Glomerular visceral epithelial cell (primary cell): ENCODE results near the gene SLIT3.

Experiments used
- DNase-seq: peaks from one replicate; pipeline ENCODE4 v3.0.0-alpha.2; 2016; ENCODE audit errors: extremely low spot score

Gene SLIT3

DNA sequence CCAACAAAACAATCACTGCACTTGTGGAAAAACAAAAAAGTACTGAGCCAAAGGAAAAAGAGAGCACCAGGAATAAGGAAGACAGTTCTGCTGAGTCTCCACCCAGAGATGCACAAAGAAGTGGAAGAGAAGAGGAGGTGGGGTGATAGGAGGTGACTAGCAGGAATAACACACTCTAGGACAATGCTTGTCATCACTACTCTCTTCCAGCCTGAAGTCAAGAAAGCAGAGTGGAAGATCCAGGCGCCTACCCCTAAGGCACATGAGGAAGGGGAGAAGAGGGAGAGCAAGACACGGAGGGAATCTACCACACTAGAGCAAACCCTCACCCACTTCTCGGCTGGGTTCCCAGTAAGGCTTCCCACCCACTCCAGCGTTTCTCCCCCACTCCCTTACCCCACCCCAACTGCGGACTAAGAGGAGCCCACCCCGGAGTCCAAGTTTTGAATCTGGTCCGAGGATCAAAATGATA is 1.7 kb downstream of the SLIT3 start:
- DNase-seq = no peak

DNA sequence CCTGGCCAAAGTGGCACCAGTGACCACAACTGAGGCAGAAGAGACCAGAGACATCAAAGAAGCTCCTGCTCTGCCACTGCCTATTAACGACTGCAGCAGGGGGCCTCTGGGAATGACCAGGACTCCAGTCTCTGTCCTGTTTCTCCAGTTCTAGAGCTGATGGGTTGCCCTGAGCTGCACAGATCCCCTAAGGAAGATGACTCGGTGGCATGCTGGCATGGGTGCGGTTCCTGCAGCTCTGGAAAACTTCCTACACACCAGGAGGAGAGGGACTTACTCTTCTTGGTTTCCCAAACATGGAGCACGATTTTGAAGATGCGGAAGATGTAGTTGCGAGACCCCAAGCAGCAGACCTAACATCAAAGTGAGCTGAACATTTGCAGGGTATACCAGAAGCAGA is 2.7 kb downstream of the SLIT3 start:
- no peak for DNase-seq

DNA sequence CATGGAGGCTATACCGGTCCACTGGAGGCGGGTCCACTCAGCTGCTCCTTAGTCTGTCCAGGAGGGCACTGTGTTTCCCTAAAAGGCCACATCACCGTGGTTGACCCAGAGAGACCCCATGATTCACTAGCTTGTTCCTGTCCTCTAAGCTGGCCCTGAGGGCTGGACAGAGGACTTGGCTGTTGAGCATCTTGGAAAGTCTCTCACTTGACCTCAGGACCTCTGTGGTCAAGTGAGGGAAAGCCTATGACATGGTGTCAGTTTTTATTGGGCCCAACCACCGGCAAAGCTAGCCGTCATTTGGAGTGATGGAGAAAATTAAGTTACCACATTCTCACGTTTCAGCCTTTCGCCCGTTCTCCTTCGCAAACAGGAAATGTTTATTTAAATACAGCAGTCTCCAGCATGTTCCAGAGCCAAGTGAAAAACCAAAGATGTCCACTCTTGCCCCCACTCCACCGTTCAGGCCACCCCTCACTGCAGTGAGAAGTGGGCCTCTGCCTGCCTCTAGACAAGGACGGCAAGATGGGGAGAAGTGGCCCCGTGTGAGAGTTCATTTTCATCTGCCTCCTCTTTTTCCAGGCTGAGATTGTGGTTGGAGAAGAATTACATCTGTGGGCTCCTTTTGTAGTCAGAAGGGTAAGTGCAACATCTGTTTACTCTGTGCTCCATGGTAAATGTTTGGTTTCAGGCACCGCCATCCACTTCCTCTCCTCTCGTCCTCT is 4.4 kb downstream of the SLIT3 start:
- DNase-seq = no peak

DNA sequence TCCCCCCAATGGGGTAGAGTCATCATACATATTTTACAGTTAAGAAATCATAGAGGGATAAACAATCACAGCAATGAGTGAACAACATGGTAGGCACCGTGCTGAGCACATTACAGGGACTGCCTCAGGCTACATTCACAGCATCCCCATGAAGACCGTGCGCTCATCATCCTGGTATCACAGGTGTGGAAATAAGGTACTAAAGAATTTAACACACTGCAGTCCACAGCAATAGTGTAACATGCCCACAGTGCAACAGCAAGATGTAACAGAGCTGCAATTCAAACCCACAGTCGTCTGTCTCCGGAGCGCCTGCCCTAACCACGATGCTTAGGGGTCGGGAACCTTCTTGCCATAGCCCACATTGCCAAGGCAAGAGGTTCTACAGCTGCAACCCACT is 5.6 kb downstream of the SLIT3 start:
- no peak for DNase-seq

DNA sequence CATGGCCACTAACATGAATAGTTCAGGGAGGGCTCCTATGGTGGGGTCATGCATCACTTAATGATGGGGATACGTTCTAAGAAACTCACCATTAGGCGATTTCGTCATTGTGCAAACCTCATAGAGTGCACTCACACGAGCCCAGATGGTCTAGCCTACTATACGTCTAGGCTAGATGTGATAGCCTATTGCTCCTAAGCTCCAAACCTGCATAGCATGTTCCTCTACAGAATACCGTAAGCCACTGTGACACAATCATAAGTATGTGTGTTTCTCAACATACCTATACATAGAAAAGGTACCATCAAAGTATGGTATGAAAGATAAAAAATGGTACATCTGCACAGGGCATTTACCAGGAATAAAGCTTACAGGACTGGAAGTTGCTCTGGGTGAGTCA is 6.3 kb downstream of the SLIT3 start:
- no peak for DNase-seq

DNA sequence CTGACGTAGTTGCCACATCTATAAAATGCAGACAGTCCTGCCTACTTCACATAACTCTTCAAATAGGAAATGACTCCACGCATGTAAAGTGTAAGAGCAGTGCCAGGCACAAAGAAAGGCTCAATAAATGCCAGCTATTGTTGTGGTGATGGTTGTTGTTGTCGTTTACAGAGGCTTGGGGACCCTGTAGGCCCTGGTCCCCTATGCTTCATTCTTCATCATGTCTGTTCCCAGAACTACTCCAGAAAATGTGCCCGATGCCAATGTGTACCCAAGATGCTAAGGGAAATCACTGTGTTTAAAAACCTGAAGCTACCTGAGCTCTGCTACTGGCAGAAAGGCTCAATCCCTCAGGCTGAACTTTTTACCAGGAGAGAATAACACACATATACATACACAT is 9.1 kb downstream of the SLIT3 start:
- no peak for DNase-seq

DNA sequence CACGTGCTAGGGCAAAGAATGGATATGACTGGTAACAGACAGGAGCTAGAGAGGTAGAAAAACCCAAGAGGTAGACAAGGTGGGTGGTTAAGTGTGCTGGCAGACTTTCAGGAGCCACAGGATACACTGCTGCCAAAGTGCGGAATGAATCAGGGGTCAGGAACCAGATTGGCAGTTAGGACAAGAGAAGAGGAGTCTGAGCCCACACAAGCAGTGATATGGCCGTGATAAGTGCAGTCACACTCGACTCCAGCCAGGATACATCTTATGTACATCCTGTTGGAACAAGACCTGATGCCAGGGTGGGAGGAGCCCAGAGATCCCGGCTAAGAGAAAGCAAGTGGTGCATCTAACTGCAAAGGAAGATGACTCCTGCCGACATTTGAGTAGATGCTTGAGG is 10.0 kb downstream of the SLIT3 start:
- DNase-seq = no peak

DNA sequence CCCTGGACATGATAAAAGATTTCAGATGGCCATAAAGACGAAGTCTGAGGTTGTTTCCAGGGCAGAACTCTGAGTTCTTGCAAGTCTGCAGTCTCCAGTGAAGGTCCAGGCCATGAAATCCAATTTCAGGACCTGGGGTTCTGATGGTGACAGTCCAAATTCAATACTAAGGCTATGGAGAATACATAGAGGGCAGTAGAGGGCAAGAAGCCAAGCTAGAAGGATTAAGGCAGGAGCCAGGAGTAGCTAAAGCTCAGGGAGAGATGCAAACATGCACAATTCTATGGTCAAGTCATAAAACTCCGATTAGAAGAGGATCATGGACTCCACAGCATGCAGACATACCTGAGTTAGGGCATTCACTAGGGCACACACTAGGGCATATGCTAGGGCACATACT is 11.4 kb downstream of the SLIT3 start:
- no peak for DNase-seq

DNA sequence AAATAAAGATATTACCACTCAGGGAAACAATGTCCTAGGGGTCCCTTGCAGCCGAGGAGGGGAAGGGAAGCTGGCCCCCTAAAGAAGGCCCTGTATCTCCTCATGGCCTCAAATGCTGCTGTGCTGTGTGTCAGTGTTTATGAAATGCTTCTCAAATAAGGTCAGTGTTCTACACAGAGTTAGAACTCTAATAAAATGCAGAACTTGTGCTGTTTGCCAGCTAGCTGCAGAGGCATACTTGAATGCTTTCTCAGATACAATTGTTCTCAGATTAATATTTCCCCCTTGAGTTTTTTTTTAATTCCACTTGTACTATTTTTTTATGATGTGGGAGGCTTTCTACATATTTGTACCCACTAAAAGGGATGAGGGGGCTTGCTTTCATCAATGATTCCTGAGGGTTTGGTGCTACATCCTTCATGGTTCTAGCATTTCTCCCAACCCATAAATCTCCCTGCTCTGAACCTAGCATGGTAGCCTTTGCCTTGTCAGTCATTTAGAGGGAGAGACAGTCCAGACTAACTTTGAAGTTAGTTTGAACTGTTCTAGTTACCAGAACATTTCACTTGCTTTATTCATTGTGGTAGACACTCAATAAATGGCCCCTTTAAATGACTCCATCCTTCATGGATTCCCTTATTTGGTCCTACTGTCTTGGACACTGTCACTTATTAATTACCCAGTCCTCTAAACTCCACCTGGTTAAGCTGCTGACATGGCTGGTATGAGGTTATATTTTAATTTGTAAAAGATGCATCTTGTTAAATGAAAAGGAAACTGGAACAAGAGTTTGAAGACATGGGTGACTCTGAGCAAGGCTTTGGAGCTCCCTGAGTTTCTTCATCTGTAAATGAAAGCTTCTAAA is 12.6 kb downstream of the SLIT3 start:
- no peak for DNase-seq

DNA sequence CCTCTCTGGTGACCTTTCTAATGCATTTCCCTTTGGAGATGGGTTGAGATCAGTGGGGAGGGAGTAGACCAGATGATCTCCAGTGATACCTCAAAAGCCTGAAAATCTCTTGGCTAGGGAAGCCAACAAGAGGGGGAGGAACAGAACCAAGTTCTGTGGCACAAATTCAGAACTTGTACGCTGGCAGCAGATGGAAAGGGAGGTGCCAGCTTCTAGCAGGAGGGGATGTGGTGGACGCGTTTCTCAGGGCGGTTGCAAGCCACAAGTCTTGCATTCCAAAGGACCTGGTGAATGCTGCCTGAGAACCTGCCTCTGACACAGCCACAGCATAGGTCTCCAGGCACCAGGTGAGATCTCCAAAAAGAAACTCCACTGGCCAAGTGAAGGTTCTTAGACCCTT is 13.4 kb downstream of the SLIT3 start:
- DNase-seq = no peak

DNA sequence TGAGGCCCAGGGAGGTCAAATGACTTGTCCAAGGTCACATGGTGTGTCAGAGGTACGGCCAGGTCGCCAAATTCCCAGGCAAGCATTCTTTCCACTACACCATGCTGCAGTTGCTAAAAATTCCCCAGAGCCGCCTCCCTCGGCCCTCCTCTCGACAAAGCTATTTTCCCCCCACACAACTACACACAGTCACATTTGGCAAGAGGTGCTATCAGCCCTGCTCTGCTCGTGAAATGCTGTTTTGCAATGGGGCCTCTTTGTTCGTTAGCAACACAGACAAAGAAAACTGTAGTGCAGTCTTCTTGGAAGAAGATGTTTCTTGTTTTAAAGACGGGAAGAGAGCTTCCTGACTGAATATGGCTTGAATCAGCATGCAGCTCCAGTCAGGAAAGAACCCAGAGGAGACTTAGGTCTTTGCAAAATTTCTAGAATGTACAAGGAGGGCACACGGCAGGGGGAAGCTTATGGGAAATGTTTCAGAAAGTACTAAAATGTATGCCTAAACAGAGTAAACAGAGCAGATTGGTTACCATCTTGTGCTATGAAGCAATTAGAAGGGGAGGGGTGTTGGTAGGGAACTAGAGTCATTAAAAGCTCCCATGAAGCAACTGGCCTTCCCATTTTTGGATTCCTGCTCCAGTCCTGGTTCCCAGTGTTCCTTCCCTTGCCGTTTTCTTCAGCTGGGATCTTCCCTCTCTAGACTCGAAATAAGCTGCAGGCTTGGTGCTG is 14.2 kb downstream of the SLIT3 start:
- DNase-seq = no peak

DNA sequence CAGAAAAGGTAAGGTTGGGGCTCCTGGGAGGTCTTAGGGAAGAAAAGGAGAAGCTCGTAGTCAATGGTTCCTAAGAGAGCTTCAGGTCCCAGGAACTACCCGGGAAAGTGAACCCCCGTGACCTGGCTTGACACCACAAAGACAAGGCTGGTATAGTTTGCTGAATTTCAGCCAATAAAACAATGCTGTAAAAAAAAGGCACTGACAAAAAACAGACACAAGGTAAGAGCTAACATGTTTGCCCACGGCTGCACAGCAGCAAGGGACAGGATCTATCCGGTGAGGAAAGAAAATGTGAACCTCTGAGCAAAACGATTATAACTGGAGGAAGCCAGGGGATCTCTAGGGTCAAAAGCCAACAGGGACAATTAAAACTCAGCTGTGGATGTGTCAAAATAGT is 17.1 kb downstream of the SLIT3 start:
- DNase-seq = no peak

DNA sequence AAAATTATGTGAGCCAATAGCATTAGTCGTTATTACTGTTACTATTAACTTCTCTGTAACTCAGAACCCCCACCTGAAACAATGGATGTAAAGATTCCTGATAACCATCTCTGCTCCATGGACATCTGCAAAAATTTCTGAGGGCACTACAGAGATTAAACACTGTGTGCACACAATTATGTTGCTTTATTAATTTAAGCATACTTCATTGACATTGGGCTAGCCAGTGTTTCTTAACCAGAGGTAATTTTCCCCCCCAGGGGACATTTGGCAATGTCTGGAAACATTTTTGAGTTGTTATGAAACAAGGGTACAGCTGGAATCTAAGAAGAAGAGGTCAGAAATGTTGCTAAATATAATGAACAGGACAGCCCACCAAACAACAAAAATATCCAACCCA is 19.3 kb downstream of the SLIT3 start:
- no peak for DNase-seq

DNA sequence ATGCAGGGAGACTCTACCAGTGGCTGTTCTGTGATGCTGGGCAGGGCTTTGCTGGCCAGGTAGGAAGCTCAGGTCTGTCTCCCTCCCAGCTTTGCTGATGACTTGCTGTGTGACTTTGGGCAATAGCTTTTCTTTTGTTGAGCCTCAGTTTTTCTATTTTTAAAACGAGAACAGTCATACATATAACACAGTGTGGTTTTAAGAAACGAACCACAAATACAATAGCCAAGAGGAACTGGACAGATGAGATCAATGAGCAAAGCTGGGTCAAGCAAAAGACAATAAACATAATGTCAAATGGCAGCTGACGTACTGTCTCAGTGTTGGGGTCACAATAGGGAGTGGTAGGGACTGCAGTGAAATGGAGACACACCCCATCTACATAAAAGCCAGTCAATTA is 20.2 kb downstream of the SLIT3 start:
- DNase-seq = no peak

DNA sequence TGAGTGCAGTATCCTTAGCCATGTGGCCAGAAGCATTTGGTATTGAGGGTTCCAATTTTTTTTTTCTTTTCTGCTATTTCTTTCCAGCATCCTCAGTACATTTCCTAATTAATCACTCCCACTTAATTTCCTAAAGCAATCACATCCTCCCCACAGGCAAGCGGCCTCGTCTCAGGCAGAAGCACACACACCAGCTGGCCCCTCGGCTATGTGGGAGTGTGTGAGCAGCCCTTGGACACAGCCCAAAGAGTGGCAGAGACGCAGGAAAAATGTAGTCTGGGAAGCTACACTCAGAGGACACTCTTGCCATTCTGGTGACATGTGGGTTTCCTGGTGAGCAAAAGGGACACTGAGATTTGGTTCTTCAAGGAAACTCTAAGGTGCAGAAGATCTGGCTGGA is 20.7 kb downstream of the SLIT3 start:
- DNase-seq = no peak

DNA sequence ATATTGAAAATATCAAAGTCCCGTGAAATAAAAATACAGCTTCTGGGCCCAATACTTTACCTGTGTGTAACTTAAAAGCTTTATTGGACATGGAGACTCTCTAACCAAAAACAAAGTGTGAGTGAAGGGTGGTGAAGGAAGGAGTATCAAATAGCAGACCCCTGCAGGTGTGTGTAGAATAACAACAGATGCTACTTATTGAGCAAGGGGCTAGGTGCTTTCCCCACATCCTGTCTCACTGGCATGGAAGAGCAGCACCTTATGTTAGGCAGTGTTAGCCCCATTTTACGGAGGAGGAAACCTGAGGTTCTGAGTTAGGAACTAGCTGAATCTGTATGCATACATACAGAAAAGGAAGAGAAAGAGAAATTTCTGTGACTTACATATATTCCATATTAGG is 21.8 kb downstream of the SLIT3 start:
- no peak for DNase-seq

DNA sequence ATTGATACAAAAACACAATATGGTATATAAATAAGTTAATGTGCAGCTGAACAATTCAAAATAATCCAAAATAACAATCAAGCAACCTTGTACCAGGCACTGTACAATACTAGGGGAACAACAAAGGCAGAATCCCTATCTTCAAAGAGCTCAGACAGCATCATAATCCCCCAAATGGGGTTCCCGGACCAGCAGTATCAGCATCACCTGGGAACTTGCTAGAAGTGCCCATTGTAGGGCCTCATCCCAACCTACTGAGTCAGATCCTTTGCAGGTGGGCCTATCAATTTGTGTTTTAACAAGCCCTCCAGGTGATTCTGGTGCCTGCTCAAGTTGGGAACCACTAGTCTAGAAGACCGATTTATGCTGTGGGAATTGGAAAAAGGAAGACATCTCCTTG is 27.1 kb downstream of the SLIT3 start:
- no peak for DNase-seq

DNA sequence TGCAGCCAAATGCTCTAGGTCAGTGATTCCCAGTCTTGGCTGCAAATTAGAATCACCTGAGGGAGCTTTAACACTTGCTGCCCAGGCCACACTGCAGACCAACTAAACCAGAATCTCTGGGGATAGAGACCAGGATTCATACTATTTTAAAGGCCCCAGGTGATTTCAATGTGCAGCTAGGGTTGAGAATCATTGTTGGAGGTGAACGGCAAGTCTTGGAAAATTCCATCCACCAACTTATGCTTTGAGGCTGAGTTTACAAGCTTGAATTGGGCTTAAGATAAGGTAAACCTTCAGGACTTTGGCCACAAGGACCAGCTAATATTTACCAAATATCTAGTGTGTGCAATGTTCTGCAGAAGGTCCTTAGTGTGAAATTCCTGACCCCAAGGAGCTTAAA is 27.5 kb downstream of the SLIT3 start:
- no peak for DNase-seq

DNA sequence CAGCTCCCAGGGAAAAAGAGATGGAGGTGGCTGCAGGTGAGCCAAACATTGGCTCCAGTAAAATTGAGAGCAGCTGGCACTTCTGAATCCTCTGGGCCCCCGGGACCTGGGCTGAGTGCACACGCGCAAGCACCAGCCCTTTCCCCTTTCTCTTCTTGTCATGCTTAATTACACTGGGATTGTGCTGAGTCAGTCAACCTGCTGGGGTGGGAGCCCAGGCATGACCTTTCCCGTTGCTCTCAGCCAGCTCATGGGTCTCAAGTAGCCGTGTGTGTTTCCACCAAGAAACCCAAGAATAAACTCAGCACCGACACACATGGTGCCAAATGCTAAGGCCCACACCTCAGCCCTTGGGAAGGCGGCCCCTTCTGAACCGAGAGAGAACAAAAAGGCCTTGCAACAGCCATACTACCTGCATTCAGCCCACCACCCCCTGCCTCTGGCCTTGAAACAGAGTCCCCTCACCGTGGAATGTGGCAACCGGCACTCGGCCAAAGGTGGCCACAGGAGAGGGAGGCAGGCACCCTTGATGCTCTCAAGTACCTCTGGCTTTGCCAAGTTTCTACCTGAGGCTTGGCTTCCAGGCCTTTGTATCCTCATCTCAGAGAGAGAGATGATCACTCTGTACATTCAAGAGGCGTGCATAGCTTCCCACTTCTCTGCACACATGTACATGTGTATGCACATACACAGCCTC is 28.1 kb downstream of the SLIT3 start:
- peak; percentile 22 for DNase-seq

DNA sequence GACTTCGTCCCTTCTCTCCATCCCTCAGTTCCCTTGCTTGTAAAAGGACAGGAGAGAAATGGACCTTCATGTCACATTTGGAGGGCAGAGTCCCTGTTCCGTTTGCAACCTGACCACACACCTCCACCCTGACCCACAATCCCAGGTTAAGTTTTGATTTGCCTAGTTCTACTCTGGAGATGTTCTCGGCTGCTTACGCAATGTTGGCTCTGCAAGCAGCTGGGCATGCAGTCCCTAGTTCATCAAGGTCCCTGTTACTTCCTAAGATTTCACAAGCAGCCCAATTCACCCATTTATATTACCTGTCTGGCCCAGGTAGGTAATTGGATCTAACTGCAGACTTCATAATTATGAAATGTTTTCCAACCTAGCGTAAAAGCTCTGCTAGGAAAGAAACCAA is 28.8 kb downstream of the SLIT3 start:
- DNase-seq = no peak

DNA sequence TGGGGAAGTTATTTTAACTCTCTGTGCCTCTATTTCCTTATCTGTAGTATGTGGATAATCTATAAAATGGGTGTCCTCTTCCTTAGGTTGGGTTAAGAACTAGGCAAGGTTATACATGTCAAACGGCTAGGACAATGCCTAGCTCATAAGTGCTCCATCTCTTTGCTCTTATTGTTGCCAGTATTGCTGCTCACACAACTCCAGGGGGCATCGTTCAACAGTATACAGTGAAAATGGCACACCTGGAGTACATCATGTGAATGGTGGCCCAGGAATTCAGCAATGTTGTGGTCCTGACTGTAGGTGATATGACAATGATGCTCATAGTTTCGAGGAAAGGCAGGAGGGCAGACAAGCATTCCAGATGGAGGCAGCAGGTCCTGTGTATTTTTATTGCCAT is 30.1 kb downstream of the SLIT3 start:
- DNase-seq = no peak

DNA sequence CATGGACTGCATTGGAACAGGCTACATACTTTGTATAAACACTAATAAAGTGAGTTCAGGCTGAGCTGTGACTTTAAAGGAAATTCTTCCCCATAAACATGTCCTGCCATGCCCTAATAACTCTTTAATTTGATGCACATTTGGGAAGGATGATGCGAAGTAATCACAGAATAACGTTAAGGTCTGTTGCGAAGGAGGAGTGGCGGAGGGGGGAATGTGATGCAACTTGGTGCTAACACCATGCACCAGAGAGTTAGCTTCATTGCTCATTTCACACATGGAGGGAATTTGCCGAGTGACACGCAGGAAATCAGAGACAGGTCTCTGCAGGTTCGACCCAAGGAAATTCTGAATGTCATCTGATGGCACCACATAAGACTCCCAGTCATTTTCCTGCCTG is 32.9 kb downstream of the SLIT3 start:
- DNase-seq = no peak
